Neuronal stem cell (in vitro differentiated cells): ENCODE data around the gene NAA35.

Source experiments
- DNase-seq: peaks from one replicate; pipeline ENCODE4 v3.0.0-alpha.2; 2013; ENCODE audit warnings: low spot score
- H2AFZ ChIP-seq: one replicate; pipeline ENCODE4 v1.6.1; 2013; ENCODE audit warnings: mild to moderate bottlenecking, low read length, inconsistent platforms
- H2AK5ac ChIP-seq: 2 replicates; pipeline ENCODE4 v1.6.1; 2013; ENCODE audit warnings: low read depth, mild to moderate bottlenecking, inconsistent platforms, low read length, moderate library complexity, mixed read lengths
- H2BK120ac ChIP-seq: 2 replicates; pipeline ENCODE4 v1.6.1; 2013; ENCODE audit warnings: low read depth, mild to moderate bottlenecking, inconsistent platforms, low read length, moderate library complexity, mixed read lengths
- H2BK12ac ChIP-seq: one replicate; pipeline ENCODE4 v1.6.1; 2013; ENCODE audit warnings: low read length, inconsistent platforms
- H2BK15ac ChIP-seq: 2 replicates; pipeline ENCODE4 v1.6.1; 2013; ENCODE audit warnings: mild to moderate bottlenecking, low read length, inconsistent platforms, mixed read lengths
- H2BK5ac ChIP-seq: one replicate; pipeline ENCODE4 v1.6.1; 2013; ENCODE audit warnings: inconsistent platforms, mild to moderate bottlenecking, low read length, moderate library complexity
- H3K14ac ChIP-seq: one replicate; pipeline ENCODE4 v1.6.1; 2013; ENCODE audit warnings: low read length, inconsistent platforms
- H3K18ac ChIP-seq: 2 replicates; pipeline ENCODE4 v1.6.1; 2013; ENCODE audit warnings: low read length, inconsistent platforms
- H3K23ac ChIP-seq: 2 replicates; pipeline ENCODE4 v1.6.1; 2013; ENCODE audit warnings: low read depth, mild to moderate bottlenecking, mixed read lengths, low read length, inconsistent platforms; ENCODE audit not compliant: poor library complexity
- H3K27ac ChIP-seq: replicated peaks from 3 replicates; pipeline ENCODE4 v1.5.1; 2013; ENCODE audit warnings: low read length, inconsistent platforms
- H3K27me3 ChIP-seq, 3 experiments: 2 replicates each; pipeline ENCODE4 v1.6.1; 2013; ENCODE audit warnings: low read length in 3 of 3, mild to moderate bottlenecking in 2 of 3, inconsistent platforms in 1 of 3, low read depth in 1 of 3, mixed read lengths in 1 of 3, moderate library complexity in 1 of 3; ENCODE audit not compliant: control insufficient read depth in 3 of 3, insufficient read depth in 3 of 3
- H3K36me3 ChIP-seq, 2 donors: replicated peaks in 1 of 2; 2 replicates each; pipeline ENCODE4 v1.6.1; 2013; ENCODE audit warnings: low read length in 2 of 2; ENCODE audit not compliant: control insufficient read depth in 2 of 2, insufficient read depth in 2 of 2
- H3K4ac ChIP-seq: 2 replicates; pipeline ENCODE4 v1.6.1; 2013; ENCODE audit warnings: inconsistent platforms, mild to moderate bottlenecking, low read length, moderate library complexity
- H3K4me1 ChIP-seq, 2 donors: 1 replicate in 1 of 2; 2 replicates in 1 of 2; pipeline ENCODE4 v1.6.1; 2013; ENCODE audit warnings: low read length in 2 of 2, low read depth in 1 of 2; ENCODE audit not compliant: control insufficient read depth in 2 of 2, insufficient read depth in 1 of 2
- H3K4me2 ChIP-seq: one replicate; pipeline ENCODE4 v1.6.1; 2013; ENCODE audit warnings: mild to moderate bottlenecking, low read length, inconsistent platforms; ENCODE audit not compliant: insufficient read depth, poor library complexity, severe bottlenecking
- H3K4me3 ChIP-seq, 2 donors: 2 replicates each; pipeline ENCODE4 v1.5.1; 2013; ENCODE audit warnings: low read length in 2 of 2, mild to moderate bottlenecking in 2 of 2, inconsistent platforms in 1 of 2, moderate library complexity in 1 of 2
- H3K79me1 ChIP-seq: one replicate; pipeline ENCODE4 v1.6.1; 2013; ENCODE audit warnings: low read depth, mild to moderate bottlenecking, inconsistent platforms, low read length, moderate library complexity
- H3K9ac ChIP-seq: one replicate; pipeline ENCODE4 v1.6.1; 2013; ENCODE audit warnings: mild to moderate bottlenecking, low read depth, low read length, inconsistent platforms; ENCODE audit not compliant: poor library complexity
- H3K9me3 ChIP-seq, 2 donors: replicated peaks in 1 of 2; 2 replicates each; pipeline versions ENCODE3 to v1.6.1; 2013; ENCODE audit warnings: low read length in 2 of 2, mild to moderate bottlenecking in 2 of 2, inconsistent platforms in 1 of 2, low read depth in 1 of 2, mixed read lengths in 1 of 2, moderate library complexity in 1 of 2; ENCODE audit not compliant: control insufficient read depth in 2 of 2, insufficient read depth in 1 of 2
- H4K8ac ChIP-seq: one replicate; pipeline ENCODE4 v1.6.1; 2013; ENCODE audit warnings: low read depth, mild to moderate bottlenecking, inconsistent platforms, low read length, moderate library complexity
- H4K91ac ChIP-seq: one replicate; pipeline ENCODE4 v1.6.1; 2013; ENCODE audit warnings: low read length, low read depth, mild to moderate bottlenecking, inconsistent platforms; ENCODE audit not compliant: poor library complexity
- WGBS, 2 donors: extraction: QIAGEN DNeasy Blood & Tissue Kit; methylation state at CpG; one replicate each; pipeline ENCODE4 v1.1.7; 2013; ENCODE audit warnings: missing lambda C conversion rate in 2 of 2, mixed read lengths in 1 of 2; ENCODE audit not compliant: insufficient read length in 2 of 2, insufficient replicate concordance in 1 of 2; ENCODE audit errors: extremely low coverage in 2 of 2; 5-methylcytosine and 5-hydroxymethylcytosine counted together

NAA35 gene

DNA sequence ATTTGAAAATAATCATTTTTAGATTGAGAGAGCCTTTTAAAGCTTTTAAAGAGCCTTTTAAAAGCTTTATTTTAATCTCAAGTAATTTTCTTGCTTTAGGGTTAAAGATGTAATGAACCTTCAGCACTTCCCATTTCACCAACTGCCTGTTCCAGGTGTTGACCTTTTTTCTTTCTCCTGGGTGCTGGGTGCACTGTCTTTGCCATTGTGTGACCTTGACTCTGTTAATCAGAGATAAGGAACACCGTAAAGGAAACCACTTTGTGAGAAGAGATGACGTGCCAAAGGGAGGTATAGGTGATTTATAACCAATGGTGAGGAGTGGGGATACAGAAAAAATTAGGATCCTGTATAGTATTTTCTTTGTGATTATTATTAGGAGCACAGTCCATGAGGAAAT, 68.2 kb downstream of the NAA35 start:
- H3K23ac ChIP-seq = no peak overlapping the region
- H3K4ac ChIP-seq = no peak overlapping the region
- H3K14ac ChIP-seq = no peak overlapping the region
- WGBS, 2 donors = no CpG with 5 or more reads among the region's 2 CpGs
- no peaks in the 10 kb centered on the region for H3K79me1 ChIP-seq
- no peaks in the 10 kb centered on the region for H3K27me3 ChIP-seq
- H2BK120ac ChIP-seq = no peak overlapping the region
- no peak overlapping the region for H2AFZ ChIP-seq
- H2AK5ac ChIP-seq = no peak overlapping the region
- H3K9me3 ChIP-seq = peaks cover 4 to 25% of the 10 kb centered on the region in 2 donors
- no peak overlapping the region for H2BK12ac ChIP-seq
- no peak overlapping the region for H4K8ac ChIP-seq
- no peak overlapping the region for H2BK15ac ChIP-seq
- DNase-seq = no peak
- no peak overlapping the region for H3K18ac ChIP-seq
- H3K4me3 ChIP-seq = no peak overlapping the region
- H2BK5ac ChIP-seq = no peak overlapping the region
- no peaks in the 10 kb centered on the region for H3K4me1 ChIP-seq
- no peak overlapping the region for H4K91ac ChIP-seq
- peaks cover 6 to 87% of the 10 kb centered on the region in 2 donors for H3K36me3 ChIP-seq
- H3K9ac ChIP-seq = no peak overlapping the region
- H3K27ac ChIP-seq = no peak overlapping the region
- no peak overlapping the region for H3K4me2 ChIP-seq

DNA sequence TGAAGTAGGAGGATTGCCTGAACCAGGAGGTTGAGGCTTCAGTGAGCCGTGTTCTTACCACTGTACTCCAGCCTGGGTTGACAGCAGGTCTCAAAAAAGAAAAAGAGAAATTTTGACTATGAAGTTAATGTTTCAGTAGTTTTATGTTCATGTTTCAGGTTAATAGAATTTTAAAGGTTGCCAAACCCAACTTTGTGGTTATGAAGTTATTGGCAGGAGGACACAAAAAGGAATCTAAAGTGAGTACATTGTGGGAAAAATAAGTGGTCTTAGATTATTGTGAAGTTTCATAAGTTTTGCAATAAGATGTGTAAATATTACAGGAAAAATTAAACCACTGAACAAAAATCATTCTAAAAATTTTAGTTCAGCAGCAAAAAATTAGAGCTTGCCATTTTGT, 79.8 kb downstream of the NAA35 start:
- Histone ChIP-seq H4K91ac (no peak overlapping the region), H4K8ac (no peak overlapping the region), H3K27me3 (no peaks in the 10 kb centered on the region), H3K27ac (no peak overlapping the region), H2BK12ac (no peak overlapping the region), H3K4me3 (no peak overlapping the region), H3K23ac (no peak overlapping the region), H3K4ac (no peak overlapping the region), H2BK120ac (no peak overlapping the region), H3K18ac (no peak overlapping the region), H3K4me2 (no peak overlapping the region), H3K4me1 (peaks cover 0 to 5% of the 10 kb centered on the region in 2 donors), H3K79me1 (no peaks in the 10 kb centered on the region), H3K14ac (no peak overlapping the region), H3K9me3 (no peaks in the 10 kb centered on the region), H2AFZ (no peak overlapping the region), H3K9ac (no peak overlapping the region), H3K36me3 (peaks cover 12 to 98% of the 10 kb centered on the region in 2 donors), H2AK5ac (no peak overlapping the region), H2BK15ac (no peak overlapping the region), H2BK5ac (no peak overlapping the region)
- WGBS, 2 donors = no CpG with 5 or more reads among the region's 1 CpG
- DNase-seq = no peak

GRCh38 chr9:86021166-86021565, 80.2 kb downstream of the NAA35 start:
- Histone ChIP-seq H2AFZ (no peak overlapping the region), H4K8ac (no peak overlapping the region), H3K9ac (peak overlapping the region; percentile 12), H3K9me3 (no peaks in the 10 kb centered on the region), H3K18ac (no peak overlapping the region), H3K4me2 (no peak overlapping the region), H2BK12ac (no peak overlapping the region), H3K27me3 (no peaks in the 10 kb centered on the region), H2AK5ac (no peak overlapping the region), H3K4me3 (no peak overlapping the region), H4K91ac (no peak overlapping the region), H3K36me3 (peaks cover 13 to 99% of the 10 kb centered on the region in 2 donors), H3K27ac (no peak overlapping the region), H3K23ac (no peak overlapping the region), H2BK15ac (no peak overlapping the region), H2BK5ac (no peak overlapping the region), H3K4me1 (peaks cover 0 to 5% of the 10 kb centered on the region in 2 donors), H2BK120ac (no peak overlapping the region), H3K4ac (no peak overlapping the region), H3K14ac (no peak overlapping the region), H3K79me1 (no peaks in the 10 kb centered on the region)
- no CpG with 5 or more reads among the region's 6 CpGs for whole genome bisulfite sequencing, 2 donors
- DNase-seq = no peak

- H3K4me2 ChIP-seq = no peak overlapping the region
- H3K9me3 ChIP-seq = no peaks in the 10 kb centered on the region
- no peak overlapping the region for H2BK120ac ChIP-seq
- no peaks in the 10 kb centered on the region for H3K27me3 ChIP-seq
- H2BK15ac ChIP-seq = no peak overlapping the region
- H3K9ac ChIP-seq = no peak overlapping the region
- H4K91ac ChIP-seq = no peak overlapping the region
- no peaks in the 10 kb centered on the region for H3K79me1 ChIP-seq
- H3K23ac ChIP-seq = no peak overlapping the region
- H3K4me3 ChIP-seq = no peak overlapping the region
- H3K36me3 ChIP-seq = peaks cover 17 to 99% of the 10 kb centered on the region in 2 donors
- H2BK5ac ChIP-seq = no peak overlapping the region
- no peak overlapping the region for H2BK12ac ChIP-seq
- DNase-seq = no peak
- no peak overlapping the region for H2AFZ ChIP-seq
- no peak overlapping the region for H3K4ac ChIP-seq
- WGBS, 2 donors = no CpG with 5 or more reads among the region's 3 CpGs
- H3K27ac ChIP-seq = no peak overlapping the region
- peaks cover 0 to 2% of the 10 kb centered on the region in 2 donors for H3K4me1 ChIP-seq
- no peak overlapping the region for H4K8ac ChIP-seq
- H3K14ac ChIP-seq = no peak overlapping the region
- H2AK5ac ChIP-seq = no peak overlapping the region
- no peak overlapping the region for H3K18ac ChIP-seq
Measured at GRCh38 chr9:86022687-86023266, 81.8 kb downstream of the NAA35 start.
